Measurements from ENCODE around the gene MYRIP.

The MYRIP gene

DNA sequence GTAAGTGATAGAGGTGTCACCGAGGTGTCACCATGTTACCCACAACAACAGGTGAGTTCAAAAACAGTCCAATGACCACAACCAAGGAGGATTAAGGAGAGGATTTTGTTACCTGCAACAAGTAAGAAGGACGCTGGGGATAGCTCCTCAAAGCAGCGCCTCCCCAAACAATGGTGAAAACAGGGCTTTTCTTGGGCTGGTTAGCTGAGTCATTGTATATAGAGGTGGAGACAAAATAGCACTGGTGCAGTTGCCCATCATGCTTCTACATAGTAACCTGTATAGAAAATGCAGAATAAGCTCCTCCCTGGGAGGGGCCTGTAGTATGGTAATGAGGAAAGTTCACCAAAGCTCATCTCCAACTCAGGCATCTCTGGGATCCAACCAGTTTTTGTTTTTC is 383.2 kb downstream of the MYRIP start:
- Histone ChIP-seq H3K18ac (ENCODE audit: low read length) (no peak overlapping the region), H3K79me2 (ENCODE audit: control insufficient read depth, insufficient read depth, low read length) (no peaks in the 10 kb centered on the region), H2BK5ac (ENCODE audit: low read length) (no peak overlapping the region), H2BK120ac (ENCODE audit: low read depth, low read length) (no peak overlapping the region), H2BK15ac (replicated peaks; ENCODE audit: low read depth) (no peak overlapping the region), H3K79me1 (ENCODE audit: low read length) (no peaks in the 10 kb centered on the region), H3K23ac (ENCODE audit: low read length) (no peak overlapping the region), H4K8ac (ENCODE audit: low read depth, low read length) (no peak overlapping the region), H3K4me1 (ENCODE audit: control insufficient read depth, low read depth, low read length) (peaks cover 2% of the 10 kb centered on the region), H3K27ac (ENCODE audit: low read depth, low read length) (no peak overlapping the region), H3K4me2 (ENCODE audit: low read length) (no peak overlapping the region), H3K56ac (ENCODE audit: low read length) (peak overlapping the region; percentile 25), H3K36me3 (ENCODE audit: control insufficient read depth, insufficient read depth, low read length) (no peaks in the 10 kb centered on the region), H2AK5ac (ENCODE audit: low read length) (no peak overlapping the region), H3K4ac (ENCODE audit: low read depth, low read length) (no peak overlapping the region), H3K9ac (ENCODE audit: low read length) (peak overlapping the region; percentile 3), H3K27me3 (ENCODE audit: insufficient read depth, low read length, poor library complexity) (no peaks in the 10 kb centered on the region), H3K4me3 (ENCODE audit: low read length) (no peak overlapping the region), H4K5ac (ENCODE audit: low read length) (no peak overlapping the region)
- peak; percentile 82 for DNase-seq
- WGBS (ENCODE audit: extremely low coverage, insufficient coverage, low lambda C conversion rate): no CpG with 5 or more reads among the region's 3 CpGs

DNA sequence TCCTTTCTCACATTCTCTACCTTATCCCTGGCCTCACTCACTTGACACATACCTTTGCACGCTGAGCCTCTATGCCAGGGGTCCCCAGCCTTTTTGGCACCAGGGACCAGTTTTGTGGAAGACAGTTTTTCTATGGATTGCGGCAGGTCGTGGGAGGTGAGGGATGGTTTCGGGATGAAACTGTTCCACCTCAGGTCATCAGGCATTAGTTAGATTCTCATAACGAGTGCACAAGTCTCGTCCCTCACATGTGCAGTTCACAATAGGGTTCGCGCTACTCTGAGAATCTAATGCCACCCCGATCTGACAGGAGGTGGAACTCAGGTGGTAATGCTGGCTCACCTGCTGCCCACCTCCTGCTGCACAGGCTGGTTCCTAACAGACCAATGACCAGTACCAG is 387.6 kb downstream of the MYRIP start:
- H3K79me2 ChIP-seq (ENCODE audit: control insufficient read depth, insufficient read depth, low read length): no peaks in the 10 kb centered on the region
- peaks cover 2% of the 10 kb centered on the region for H3K4me1 ChIP-seq (ENCODE audit: control insufficient read depth, low read depth, low read length)
- H2BK120ac ChIP-seq (ENCODE audit: low read depth, low read length): no peak overlapping the region
- no peak overlapping the region for H3K18ac ChIP-seq (ENCODE audit: low read length)
- no CpG with 5 or more reads among the region's 9 CpGs for WGBS (ENCODE audit: extremely low coverage, insufficient coverage, low lambda C conversion rate)
- H3K23ac ChIP-seq (ENCODE audit: low read length): no peak overlapping the region
- no peak overlapping the region for H3K4me2 ChIP-seq (ENCODE audit: low read length)
- H2BK15ac ChIP-seq (replicated peaks; ENCODE audit: low read depth): no peak overlapping the region
- H4K8ac ChIP-seq (ENCODE audit: low read depth, low read length): no peak overlapping the region
- H3K9ac ChIP-seq (ENCODE audit: low read length): no peak overlapping the region
- DNase-seq: no peak
- H2BK5ac ChIP-seq (ENCODE audit: low read length): no peak overlapping the region
- H3K27me3 ChIP-seq (ENCODE audit: insufficient read depth, low read length, poor library complexity): no peaks in the 10 kb centered on the region
- no peak overlapping the region for H3K27ac ChIP-seq (ENCODE audit: low read depth, low read length)
- no peak overlapping the region for H3K4me3 ChIP-seq (ENCODE audit: low read length)
- no peak overlapping the region for H3K4ac ChIP-seq (ENCODE audit: low read depth, low read length)
- no peaks in the 10 kb centered on the region for H3K36me3 ChIP-seq (ENCODE audit: control insufficient read depth, insufficient read depth, low read length)
- no peaks in the 10 kb centered on the region for H3K79me1 ChIP-seq (ENCODE audit: low read length)
- no peak overlapping the region for H3K56ac ChIP-seq (ENCODE audit: low read length)
- no peak overlapping the region for H4K5ac ChIP-seq (ENCODE audit: low read length)
- H2AK5ac ChIP-seq (ENCODE audit: low read length): no peak overlapping the region

DNA sequence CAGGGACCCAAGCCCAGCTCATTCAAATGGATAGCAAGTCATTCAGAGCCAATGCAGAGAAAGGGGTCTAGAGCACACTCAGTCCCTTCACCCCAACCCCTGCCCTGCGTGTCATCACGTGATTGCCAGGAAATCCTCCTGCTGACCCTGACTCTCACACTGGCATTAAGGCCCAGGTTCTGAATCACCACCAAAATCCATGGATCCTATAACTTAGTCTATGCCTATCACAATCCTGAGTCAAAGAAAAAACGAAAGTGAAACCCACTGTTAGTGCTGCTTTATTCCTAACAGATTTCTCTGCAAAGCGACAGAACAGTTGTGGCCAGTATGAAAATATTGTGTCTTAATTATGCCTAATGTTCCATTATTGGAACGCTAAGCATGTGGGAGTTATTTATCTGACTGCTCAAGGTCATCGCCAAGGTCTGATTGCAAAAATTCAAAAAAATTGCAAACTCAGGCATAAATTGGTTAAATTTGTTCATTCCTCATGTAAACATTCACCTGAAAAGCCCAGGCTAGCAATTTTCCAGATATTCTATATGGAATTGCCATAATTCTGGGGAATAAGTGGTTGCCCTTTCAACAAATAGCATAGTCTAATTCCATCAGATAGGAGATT is 391.4 kb downstream of the MYRIP start:
- Histone ChIP-seq H3K4me1 (ENCODE audit: control insufficient read depth, low read depth, low read length) (no peaks in the 10 kb centered on the region), H2AK5ac (ENCODE audit: low read length) (no peak overlapping the region), H4K5ac (ENCODE audit: low read length) (no peak overlapping the region), H2BK5ac (ENCODE audit: low read length) (no peak overlapping the region), H3K4ac (ENCODE audit: low read depth, low read length) (no peak overlapping the region), H3K27me3 (ENCODE audit: insufficient read depth, low read length, poor library complexity) (no peaks in the 10 kb centered on the region), H3K4me3 (ENCODE audit: low read length) (no peak overlapping the region), H2BK120ac (ENCODE audit: low read depth, low read length) (no peak overlapping the region), H3K36me3 (ENCODE audit: control insufficient read depth, insufficient read depth, low read length) (no peaks in the 10 kb centered on the region), H3K27ac (ENCODE audit: low read depth, low read length) (no peak overlapping the region), H3K18ac (ENCODE audit: low read length) (no peak overlapping the region), H3K9ac (ENCODE audit: low read length) (no peak overlapping the region), H4K8ac (ENCODE audit: low read depth, low read length) (no peak overlapping the region), H3K79me2 (ENCODE audit: control insufficient read depth, insufficient read depth, low read length) (no peaks in the 10 kb centered on the region), H3K23ac (ENCODE audit: low read length) (no peak overlapping the region), H3K4me2 (ENCODE audit: low read length) (no peak overlapping the region), H2BK15ac (replicated peaks; ENCODE audit: low read depth) (no peak overlapping the region), H3K56ac (ENCODE audit: low read length) (no peak overlapping the region), H3K79me1 (ENCODE audit: low read length) (no peaks in the 10 kb centered on the region)
- DNase-seq: no peak
- WGBS (ENCODE audit: extremely low coverage, insufficient coverage, low lambda C conversion rate): no CpG with 5 or more reads among the region's 6 CpGs

DNA sequence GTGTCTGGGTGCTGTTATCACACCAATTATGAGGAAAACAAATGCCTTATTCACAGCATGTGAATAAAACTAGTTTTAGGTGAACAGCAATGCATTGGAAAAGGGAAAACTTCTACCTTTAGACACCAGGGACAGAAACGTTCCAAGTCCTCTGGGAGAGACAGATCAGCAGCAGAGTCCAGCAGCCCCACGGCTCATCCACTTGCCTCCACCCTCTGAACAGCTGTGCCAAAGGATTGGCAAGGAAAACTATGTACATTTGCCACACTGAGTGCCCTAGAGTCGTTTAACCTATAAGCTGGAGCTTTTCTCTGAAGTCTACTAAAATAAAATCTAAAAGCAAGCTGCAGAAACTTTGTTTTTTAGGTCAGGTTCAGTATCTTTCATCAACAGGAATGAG is 392.4 kb downstream of the MYRIP start:
- H3K18ac ChIP-seq (ENCODE audit: low read length): no peak overlapping the region
- H3K27me3 ChIP-seq (ENCODE audit: insufficient read depth, low read length, poor library complexity): no peaks in the 10 kb centered on the region
- no peak overlapping the region for H3K4ac ChIP-seq (ENCODE audit: low read depth, low read length)
- no CpG with 5 or more reads among the region's 3 CpGs for WGBS (ENCODE audit: extremely low coverage, insufficient coverage, low lambda C conversion rate)
- H3K4me3 ChIP-seq (ENCODE audit: low read length): no peak overlapping the region
- H3K79me2 ChIP-seq (ENCODE audit: control insufficient read depth, insufficient read depth, low read length): no peaks in the 10 kb centered on the region
- H3K9ac ChIP-seq (ENCODE audit: low read length): no peak overlapping the region
- H3K4me2 ChIP-seq (ENCODE audit: low read length): no peak overlapping the region
- no peaks in the 10 kb centered on the region for H3K79me1 ChIP-seq (ENCODE audit: low read length)
- no peak overlapping the region for H2BK5ac ChIP-seq (ENCODE audit: low read length)
- no peaks in the 10 kb centered on the region for H3K36me3 ChIP-seq (ENCODE audit: control insufficient read depth, insufficient read depth, low read length)
- H3K23ac ChIP-seq (ENCODE audit: low read length): no peak overlapping the region
- no peak overlapping the region for H3K27ac ChIP-seq (ENCODE audit: low read depth, low read length)
- H2AK5ac ChIP-seq (ENCODE audit: low read length): no peak overlapping the region
- H2BK15ac ChIP-seq (replicated peaks; ENCODE audit: low read depth): no peak overlapping the region
- H3K4me1 ChIP-seq (ENCODE audit: control insufficient read depth, low read depth, low read length): no peaks in the 10 kb centered on the region
- DNase-seq: no peak
- no peak overlapping the region for H4K5ac ChIP-seq (ENCODE audit: low read length)
- no peak overlapping the region for H4K8ac ChIP-seq (ENCODE audit: low read depth, low read length)
- H3K56ac ChIP-seq (ENCODE audit: low read length): no peak overlapping the region
- no peak overlapping the region for H2BK120ac ChIP-seq (ENCODE audit: low read depth, low read length)

DNA sequence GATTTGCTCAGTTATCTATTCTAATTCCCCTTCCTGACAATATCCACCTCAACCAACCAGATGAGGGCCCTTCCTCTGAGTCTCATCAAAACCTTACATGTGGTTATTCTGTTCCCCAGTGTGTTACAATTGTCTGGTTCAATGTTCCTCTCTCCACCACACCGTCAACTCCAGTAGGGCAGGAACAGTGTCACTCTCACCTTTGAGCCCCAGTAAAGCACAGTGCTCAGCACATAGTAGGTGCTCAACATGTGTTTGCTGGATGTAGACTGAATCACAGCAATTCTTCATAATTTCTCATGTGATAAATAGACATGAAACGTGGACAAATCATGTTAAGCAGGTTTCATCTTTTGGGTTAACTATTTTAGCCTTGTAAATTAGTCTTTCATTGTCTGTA is 397.1 kb downstream of the MYRIP start:
- no CpG with 5 or more reads among the region's 2 CpGs for WGBS (ENCODE audit: extremely low coverage, insufficient coverage, low lambda C conversion rate)
- DNase-seq: no peak
- H3K18ac ChIP-seq (ENCODE audit: low read length): no peak overlapping the region
- H3K79me1 ChIP-seq (ENCODE audit: low read length): no peaks in the 10 kb centered on the region
- H3K23ac ChIP-seq (ENCODE audit: low read length): no peak overlapping the region
- no peak overlapping the region for H3K9ac ChIP-seq (ENCODE audit: low read length)
- no peak overlapping the region for H3K27ac ChIP-seq (ENCODE audit: low read depth, low read length)
- H2BK120ac ChIP-seq (ENCODE audit: low read depth, low read length): no peak overlapping the region
- no peak overlapping the region for H3K4ac ChIP-seq (ENCODE audit: low read depth, low read length)
- H3K56ac ChIP-seq (ENCODE audit: low read length): no peak overlapping the region
- no peaks in the 10 kb centered on the region for H3K36me3 ChIP-seq (ENCODE audit: control insufficient read depth, insufficient read depth, low read length)
- H4K8ac ChIP-seq (ENCODE audit: low read depth, low read length): no peak overlapping the region
- no peak overlapping the region for H3K4me2 ChIP-seq (ENCODE audit: low read length)
- no peaks in the 10 kb centered on the region for H3K79me2 ChIP-seq (ENCODE audit: control insufficient read depth, insufficient read depth, low read length)
- no peak overlapping the region for H2BK15ac ChIP-seq (replicated peaks; ENCODE audit: low read depth)
- no peak overlapping the region for H3K4me3 ChIP-seq (ENCODE audit: low read length)
- no peaks in the 10 kb centered on the region for H3K4me1 ChIP-seq (ENCODE audit: control insufficient read depth, low read depth, low read length)
- H2BK5ac ChIP-seq (ENCODE audit: low read length): no peak overlapping the region
- H3K27me3 ChIP-seq (ENCODE audit: insufficient read depth, low read length, poor library complexity): no peaks in the 10 kb centered on the region
- no peak overlapping the region for H4K5ac ChIP-seq (ENCODE audit: low read length)
- H2AK5ac ChIP-seq (ENCODE audit: low read length): no peak overlapping the region

DNA sequence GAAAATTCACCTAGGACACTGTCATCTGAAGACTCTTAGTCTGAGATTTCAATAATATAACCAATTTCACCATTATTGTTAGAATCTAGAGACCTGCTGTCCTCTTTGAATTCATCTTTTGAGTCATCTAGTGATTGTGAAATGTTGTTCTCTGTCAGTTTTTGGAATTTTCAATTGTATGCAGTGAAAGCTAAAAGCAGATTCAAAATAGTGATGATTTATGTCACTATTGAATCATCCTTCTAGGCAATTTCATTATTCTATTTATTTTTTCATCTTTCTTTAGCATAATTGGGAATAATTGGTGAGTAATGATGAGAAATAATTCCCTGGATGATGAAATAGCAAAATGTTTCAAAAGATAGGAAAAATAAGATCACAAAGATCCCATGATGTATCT is 398.4 kb downstream of the MYRIP start:
- Histone ChIP-seq H3K27ac (ENCODE audit: low read depth, low read length) (no peak overlapping the region), H3K56ac (ENCODE audit: low read length) (no peak overlapping the region), H2BK5ac (ENCODE audit: low read length) (no peak overlapping the region), H4K5ac (ENCODE audit: low read length) (no peak overlapping the region), H3K79me2 (ENCODE audit: control insufficient read depth, insufficient read depth, low read length) (no peaks in the 10 kb centered on the region), H2BK120ac (ENCODE audit: low read depth, low read length) (no peak overlapping the region), H2BK15ac (replicated peaks; ENCODE audit: low read depth) (no peak overlapping the region), H2AK5ac (ENCODE audit: low read length) (no peak overlapping the region), H3K4me1 (ENCODE audit: control insufficient read depth, low read depth, low read length) (no peaks in the 10 kb centered on the region), H3K79me1 (ENCODE audit: low read length) (no peaks in the 10 kb centered on the region), H3K4ac (ENCODE audit: low read depth, low read length) (no peak overlapping the region), H3K4me2 (ENCODE audit: low read length) (no peak overlapping the region), H3K36me3 (ENCODE audit: control insufficient read depth, insufficient read depth, low read length) (no peaks in the 10 kb centered on the region), H3K9ac (ENCODE audit: low read length) (no peak overlapping the region), H3K4me3 (ENCODE audit: low read length) (no peak overlapping the region), H3K23ac (ENCODE audit: low read length) (no peak overlapping the region), H4K8ac (ENCODE audit: low read depth, low read length) (no peak overlapping the region), H3K27me3 (ENCODE audit: insufficient read depth, low read length, poor library complexity) (no peaks in the 10 kb centered on the region), H3K18ac (ENCODE audit: low read length) (no peak overlapping the region)
- DNase-seq: no peak
